ENCODE results near the gene STARD8. TPM values are rescaled to one million over a fixed set of nuclear protein-coding genes. Genes with fewer than 3 reads are reported as not detected.
"Not testable (repeated sequence)": the region's sequence is repeated elsewhere in the genome, so short reads cannot be mapped to it uniquely, and the experiment has no call there.

STARD8 gene
- total RNA-seq, 1 experiment from 2014 or later = 0.45 TPM

DNA sequence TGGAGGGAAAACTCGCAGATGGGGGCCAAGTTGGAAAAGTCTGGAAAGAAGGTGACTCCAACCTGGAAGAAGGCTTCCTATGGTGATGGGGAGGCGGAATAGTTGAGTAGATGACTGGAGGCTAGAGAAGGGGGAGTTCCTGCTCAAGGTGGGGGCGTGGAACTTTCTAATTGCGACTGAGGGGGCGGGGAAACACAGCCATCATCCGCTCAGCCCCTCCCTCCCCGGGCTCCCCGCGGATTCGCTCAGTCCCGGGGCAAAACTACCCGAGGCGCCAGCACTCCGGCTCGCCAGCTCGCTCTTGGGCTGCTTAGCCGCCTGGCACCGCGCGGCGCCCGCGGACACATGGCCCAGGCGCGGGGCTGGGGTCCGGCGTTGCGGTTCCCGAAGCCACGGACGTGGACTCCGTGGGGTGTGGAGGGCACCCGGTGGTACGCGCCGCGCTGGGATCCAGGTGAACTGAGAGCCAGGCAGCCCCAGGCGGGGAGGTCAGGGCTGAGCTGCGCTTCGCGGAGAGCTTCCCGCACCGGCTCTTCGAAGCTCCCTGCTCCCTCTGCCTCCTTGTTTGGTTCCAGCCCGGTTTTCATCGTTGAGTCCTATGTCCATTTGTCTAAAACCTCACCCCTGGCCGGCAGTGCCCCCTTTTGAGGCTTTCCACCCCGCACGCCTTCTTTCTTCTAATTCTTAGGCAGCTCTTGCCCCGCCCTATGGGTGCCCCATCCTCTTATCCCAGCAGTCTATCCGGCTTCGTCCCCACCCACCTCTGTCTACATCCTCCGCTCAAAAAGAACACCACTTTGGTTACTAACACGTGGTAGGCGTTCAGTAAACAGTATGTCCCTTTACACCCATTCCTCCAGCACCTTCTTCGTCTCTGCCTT is 38.9 kb downstream of the STARD8 start:
- Mint-ChIP-seq H3K4me1 (ENCODE audit: low read depth, unreplicated experiment) (peaks cover 8% of the 10 kb centered on the region), H3K27ac (ENCODE audit: unreplicated experiment) (no peak overlapping the region), H3K9me3 (ENCODE audit: low read depth, unreplicated experiment) (no peaks in the 10 kb centered on the region), H3K4me3 (ENCODE audit: low read depth, unreplicated experiment) (peak overlapping the region; percentile 59), H3K36me3 (ENCODE audit: insufficient read depth, unreplicated experiment) (no peaks in the 10 kb centered on the region), H3K27me3 (ENCODE audit: unreplicated experiment) (peaks cover 30% of the 10 kb centered on the region)
- no TSS peak for BruUV-seq (replicated peaks)
- CTCF ChIA-PET = no interaction called here
- intact Hi-C loops (cut with micrococcal nuclease; ENCODE audit: unreplicated experiment) = no loop called here
- no peak for DNase-seq
- TF ChIP-seq, protein P1, sequence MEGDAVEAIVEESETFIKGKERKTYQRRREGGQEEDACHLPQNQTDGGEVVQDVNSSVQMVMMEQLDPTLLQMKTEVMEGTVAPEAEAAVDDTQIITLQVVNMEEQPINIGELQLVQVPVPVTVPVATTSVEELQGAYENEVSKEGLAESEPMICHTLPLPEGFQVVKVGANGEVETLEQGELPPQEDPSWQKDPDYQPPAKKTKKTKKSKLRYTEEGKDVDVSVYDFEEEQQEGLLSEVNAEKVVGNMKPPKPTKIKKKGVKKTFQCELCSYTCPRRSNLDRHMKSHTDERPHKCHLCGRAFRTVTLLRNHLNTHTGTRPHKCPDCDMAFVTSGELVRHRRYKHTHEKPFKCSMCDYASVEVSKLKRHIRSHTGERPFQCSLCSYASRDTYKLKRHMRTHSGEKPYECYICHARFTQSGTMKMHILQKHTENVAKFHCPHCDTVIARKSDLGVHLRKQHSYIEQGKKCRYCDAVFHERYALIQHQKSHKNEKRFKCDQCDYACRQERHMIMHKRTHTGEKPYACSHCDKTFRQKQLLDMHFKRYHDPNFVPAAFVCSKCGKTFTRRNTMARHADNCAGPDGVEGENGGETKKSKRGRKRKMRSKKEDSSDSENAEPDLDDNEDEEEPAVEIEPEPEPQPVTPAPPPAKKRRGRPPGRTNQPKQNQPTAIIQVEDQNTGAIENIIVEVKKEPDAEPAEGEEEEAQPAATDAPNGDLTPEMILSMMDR (IDR thresholded peaks at IDR 0.05; ENCODE audit: unreplicated experiment) = no peak

DNA sequence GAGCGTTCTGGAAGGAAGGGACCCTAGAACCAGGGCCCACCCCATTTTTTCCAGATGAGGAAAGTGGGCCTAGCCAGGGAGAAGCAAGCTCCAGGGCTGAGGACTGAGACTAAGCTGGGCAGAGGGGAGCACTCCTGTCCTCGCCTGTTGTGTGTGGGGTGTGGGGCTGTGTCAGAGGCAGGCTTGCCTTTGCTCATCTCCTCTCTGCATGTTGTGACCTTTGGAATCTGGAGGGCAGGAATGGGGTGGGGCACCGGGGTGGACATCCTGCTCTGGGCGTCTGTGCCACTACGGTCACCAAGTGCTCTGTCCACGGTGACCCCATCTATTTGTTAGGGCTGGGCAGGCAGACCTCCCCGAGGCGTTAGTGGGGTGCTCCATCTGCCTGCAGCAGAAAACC is 41.5 kb downstream of the STARD8 start:
- intact Hi-C loops (cut with micrococcal nuclease; ENCODE audit: unreplicated experiment); H3K9me3 Mint-ChIP-seq (ENCODE audit: low read depth, unreplicated experiment); H3K4me3 Mint-ChIP-seq (ENCODE audit: low read depth, unreplicated experiment); H3K36me3 Mint-ChIP-seq (ENCODE audit: insufficient read depth, unreplicated experiment); BruUV-seq (replicated peaks); CTCF ChIA-PET; DNase-seq; H3K27ac Mint-ChIP-seq (ENCODE audit: unreplicated experiment): not testable (repeated sequence)
- H3K4me1 Mint-ChIP-seq (ENCODE audit: low read depth, unreplicated experiment) = peaks cover 16% of the 10 kb centered on the region
- peaks cover 30% of the 10 kb centered on the region for H3K27me3 Mint-ChIP-seq (ENCODE audit: unreplicated experiment)

DNA sequence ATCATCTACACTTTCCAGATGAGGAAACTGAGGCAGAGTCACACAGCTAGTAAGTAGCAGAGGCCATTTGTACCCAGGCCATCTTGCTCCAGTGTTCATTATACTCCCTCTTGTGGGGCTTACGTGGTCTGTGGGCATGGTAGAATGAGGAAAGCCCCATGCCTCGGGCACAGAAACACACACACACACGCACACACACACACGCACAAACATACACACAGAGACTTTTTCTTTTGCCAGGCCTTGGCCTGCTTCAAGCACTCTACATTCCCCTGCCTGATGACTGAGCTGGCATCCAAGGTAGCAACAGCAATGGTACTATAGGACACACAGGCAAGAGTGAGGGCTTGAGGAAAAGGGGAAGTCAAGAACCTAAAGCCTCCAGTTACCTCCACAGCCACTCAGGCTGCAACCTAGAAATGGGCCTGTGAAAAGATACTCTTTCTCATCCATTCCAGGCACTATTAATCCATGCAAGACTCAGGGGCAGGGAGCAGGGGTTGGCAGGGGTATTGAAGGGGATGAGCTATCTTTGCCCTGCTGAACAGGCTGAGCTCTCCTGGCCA is 43.6 kb downstream of the STARD8 start:
- Mint-ChIP-seq H3K36me3 (ENCODE audit: insufficient read depth, unreplicated experiment) (no peaks in the 10 kb centered on the region), H3K4me3 (ENCODE audit: low read depth, unreplicated experiment) (no peak overlapping the region), H3K4me1 (ENCODE audit: low read depth, unreplicated experiment) (peaks cover 16% of the 10 kb centered on the region), H3K27me3 (ENCODE audit: unreplicated experiment) (peaks cover 20% of the 10 kb centered on the region), H3K27ac (ENCODE audit: unreplicated experiment) (no peak overlapping the region), H3K9me3 (ENCODE audit: low read depth, unreplicated experiment) (no peaks in the 10 kb centered on the region)
- CTCF ChIA-PET = no interaction called here
- TF ChIP-seq, protein P1 (IDR thresholded peaks at IDR 0.05; ENCODE audit: unreplicated experiment) = no peak
- intact Hi-C loops (cut with micrococcal nuclease; ENCODE audit: unreplicated experiment) = no loop called here
- no peak for DNase-seq
- no TSS peak for BruUV-seq (replicated peaks)

DNA sequence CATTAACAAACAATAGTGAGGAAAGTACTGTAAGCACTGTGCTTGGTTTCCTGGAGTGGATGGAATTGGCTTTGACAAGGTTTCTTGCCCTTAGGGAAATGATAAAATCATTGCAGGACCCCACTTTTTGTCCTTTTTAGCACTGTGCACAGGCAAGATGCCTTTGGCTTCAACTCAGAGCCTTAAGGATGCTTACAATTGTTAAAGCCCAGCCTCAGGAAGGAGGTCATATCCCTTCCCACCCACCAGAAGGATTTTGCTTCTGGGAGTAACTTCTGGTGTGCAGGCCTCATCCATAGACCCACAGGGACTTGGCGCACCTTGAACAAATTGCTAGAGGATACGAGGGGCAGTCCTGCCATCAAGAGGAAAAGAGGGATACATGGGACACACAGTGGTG is 44.5 kb downstream of the STARD8 start:
- Mint-ChIP-seq H3K27me3 (ENCODE audit: unreplicated experiment) (peaks cover 11% of the 10 kb centered on the region), H3K27ac (ENCODE audit: unreplicated experiment) (no peak overlapping the region), H3K9me3 (ENCODE audit: low read depth, unreplicated experiment) (no peaks in the 10 kb centered on the region), H3K36me3 (ENCODE audit: insufficient read depth, unreplicated experiment) (no peaks in the 10 kb centered on the region), H3K4me1 (ENCODE audit: low read depth, unreplicated experiment) (peaks cover 9% of the 10 kb centered on the region), H3K4me3 (ENCODE audit: low read depth, unreplicated experiment) (no peak overlapping the region)
- BruUV-seq (replicated peaks) = no TSS peak
- CTCF ChIA-PET = interaction anchor here (0.5 kb wide), 1 partner anchor 194 kb away, joined by 7 read pairs; no protein-coding TSS in a partner anchor
- DNase-seq = no peak
- intact Hi-C loops (cut with micrococcal nuclease; ENCODE audit: unreplicated experiment) = no loop called here
- TF ChIP-seq, protein P1 (IDR thresholded peaks at IDR 0.05; ENCODE audit: unreplicated experiment) = no peak

DNA sequence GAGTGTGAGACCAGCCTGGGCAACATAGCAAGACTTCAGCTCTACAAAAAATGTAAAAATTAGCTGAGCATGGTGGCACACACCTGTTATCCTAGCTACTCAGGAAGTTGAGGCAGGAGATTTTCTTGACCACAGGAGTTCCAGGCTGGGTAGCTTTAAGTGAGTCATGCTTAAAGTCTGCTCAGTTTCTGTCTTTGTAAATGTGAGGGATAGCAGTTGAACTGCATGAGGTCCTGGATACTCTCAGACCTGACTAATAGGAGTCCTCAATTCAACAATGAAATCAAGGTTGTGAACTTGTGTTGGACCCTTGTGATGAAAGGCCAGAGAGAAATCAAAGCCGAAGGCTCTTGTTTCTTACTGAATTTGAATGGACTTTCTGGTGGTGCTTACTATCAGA is 45.2 kb downstream of the STARD8 start:
- DNase-seq = no peak
- CTCF ChIA-PET = no interaction called here
- peaks cover 3% of the 10 kb centered on the region for H3K27me3 Mint-ChIP-seq (ENCODE audit: unreplicated experiment)
- H3K27ac Mint-ChIP-seq (ENCODE audit: unreplicated experiment) = no peak overlapping the region
- BruUV-seq (replicated peaks) = no TSS peak
- peaks cover 8% of the 10 kb centered on the region for H3K4me1 Mint-ChIP-seq (ENCODE audit: low read depth, unreplicated experiment)
- intact Hi-C loops (cut with micrococcal nuclease; ENCODE audit: unreplicated experiment) = no loop called here
- TF ChIP-seq, protein P1 (IDR thresholded peaks at IDR 0.05; ENCODE audit: unreplicated experiment) = no peak
- peak overlapping the region; percentile 54 for H3K4me3 Mint-ChIP-seq (ENCODE audit: low read depth, unreplicated experiment)
- no peaks in the 10 kb centered on the region for H3K9me3 Mint-ChIP-seq (ENCODE audit: low read depth, unreplicated experiment)
- H3K36me3 Mint-ChIP-seq (ENCODE audit: insufficient read depth, unreplicated experiment) = no peaks in the 10 kb centered on the region
